GM19025 (cell line): Measurements from ENCODE around the gene FAM24B.
A peak's percentile ranks its signal among the peaks of the same experiment; 100 is the strongest.
"Not testable (repeated sequence)": the region's sequence is repeated elsewhere in the genome, so short reads cannot be mapped to it uniquely, and the experiment has no call there.

ENCODE experiments used
- ATAC-seq: cut with Tn5 transposase; IDR thresholded peaks from one replicate; pipeline ENCODE4 v1.9.1; 2021; ENCODE audit warnings: mild to moderate bottlenecking, low read depth, moderate library complexity; ENCODE audit not compliant: unreplicated experiment

The FAM24B gene

GRCh38 chr10:122879339-122880273 is at the start of gene FAM24B:
Gene FAM24B, minus strand, starts transcription at chr10:122879581. Its CDS starts 29,066 bp downstream, at chr10:122850515.
- ATAC-seq: peak; percentile 77

- no peak for ATAC-seq
Measured at GRCh38 chr10:122915700-122916099, 36.3 kb upstream of the FAM24B start.

- no peak for ATAC-seq
Measured at GRCh38 chr10:122911889-122912484, 32.6 kb upstream of the FAM24B start.

- ATAC-seq: no peak
Measured at GRCh38 chr10:122910310-122910709, 30.9 kb upstream of the FAM24B start, which contains the start of gene FAM24A. Gene FAM24A, plus strand, starts transcription at chr10:122910610. Its CDS starts 1,025 bp downstream, at chr10:122911635.

- not testable (repeated sequence) for ATAC-seq
Measured at GRCh38 chr10:122903861-122904260, 24.5 kb upstream of the FAM24B start.

- ATAC-seq: no peak
Measured at GRCh38 chr10:122894261-122894944, 15.0 kb upstream of the FAM24B start.

- no peak for ATAC-seq
Measured at GRCh38 chr10:122884166-122884565, 4.8 kb upstream of the FAM24B start.

- ATAC-seq: no peak
Measured at GRCh38 chr10:122882766-122883165, 3.4 kb upstream of the FAM24B start.

GRCh38 chr10:122878799-122879338 is 512 bp downstream of the FAM24B start:
- ATAC-seq: no peak

- no peak for ATAC-seq
Measured at GRCh38 chr10:122877264-122877663, 2.1 kb downstream of the FAM24B start.

GRCh38 chr10:122876467-122876855 is 2.9 kb downstream of the FAM24B start:
- ATAC-seq: no peak

- no peak for ATAC-seq
Measured at GRCh38 chr10:122875843-122876466, 3.4 kb downstream of the FAM24B start.

GRCh38 chr10:122871947-122872346 is 7.4 kb downstream of the FAM24B start:
- ATAC-seq: not testable (repeated sequence)

- not testable (repeated sequence) for ATAC-seq
Measured at GRCh38 chr10:122868768-122869167, 10.6 kb downstream of the FAM24B start.

- not testable (repeated sequence) for ATAC-seq
Measured at GRCh38 chr10:122866757-122867482, 12.5 kb downstream of the FAM24B start.

GRCh38 chr10:122864901-122865300 is 14.5 kb downstream of the FAM24B start:
- no peak for ATAC-seq

GRCh38 chr10:122864194-122864592 is 15.2 kb downstream of the FAM24B start:
- no peak for ATAC-seq

- no peak for ATAC-seq
Measured at GRCh38 chr10:122863216-122864193, 15.9 kb downstream of the FAM24B start.
